HCT116 (cell line): ENCODE data around the gene IL1RAPL1.

Experiments
- EZH2 ChIP-seq: fragments of 200-600 bp; sonication (generic); IDR thresholded peaks from 2 replicates; pipeline ENCODE4 v1.6.1; 2017; ENCODE audit warnings: antibody characterized with exemption, mixed run types
- FOSL1 ChIP-seq: IDR thresholded peaks from 2 replicates; pipeline ENCODE4 v1.6.1; 2012; ENCODE audit warnings: low read depth
- POLR2A ChIP-seq: IDR thresholded peaks from 2 replicates; pipeline ENCODE4 v1.7.0; 2011; ENCODE audit warnings: borderline replicate concordance; ENCODE audit not compliant: insufficient read depth, insufficient read length; ENCODE audit errors: extremely low read depth
- POLR2AphosphoS5 ChIP-seq: IDR thresholded peaks from 2 replicates; pipeline ENCODE4 v1.6.1; 2011; ENCODE audit warnings: mild to moderate bottlenecking, low read depth, low read length, moderate library complexity
- RAD21 ChIP-seq: IDR thresholded peaks from 2 replicates; pipeline ENCODE4 v1.6.1; 2012; ENCODE audit warnings: low read depth, mild to moderate bottlenecking
- TCF7L2 ChIP-seq: IDR thresholded peaks from 2 replicates; pipeline ENCODE4 v1.7.0; 2011; ENCODE audit warnings: borderline replicate concordance, inconsistent platforms; ENCODE audit not compliant: insufficient read depth, insufficient read length; ENCODE audit errors: extremely low read depth
- TF ChIP-seq, protein P1 (sequence below), 3 experiments: fragments of 200-600 bp in 1 of 3; sonication (generic) in 1 of 3; IDR thresholded peaks in 2 of 3; conservative IDR thresholded peaks in 1 of 3; 2 replicates each; pipeline ENCODE4 v1.5.1; 2012 to 2017; ENCODE audit warnings: low read depth in 2 of 3, low read length in 2 of 3, antibody characterized with exemption in 1 of 3, borderline replicate concordance in 1 of 3, control low read depth in 1 of 3, mild to moderate bottlenecking in 1 of 3, mixed read lengths in 1 of 3, mixed run types in 1 of 3, moderate library complexity in 1 of 3; ENCODE audit not compliant: insufficient read depth in 1 of 3
- TF ChIP-seq, protein P2 (sequence below): IDR thresholded peaks from 2 replicates; pipeline ENCODE4 v1.6.1; 2011; ENCODE audit warnings: mild to moderate bottlenecking, low read length, moderate library complexity; ENCODE audit not compliant: insufficient replicate concordance; ENCODE audit errors: extremely low read depth
- TF ChIP-seq, protein P3 (sequence below): IDR thresholded peaks from 2 replicates; pipeline ENCODE4 v1.6.1; 2012
- TF ChIP-seq, protein P4 (sequence below): IDR thresholded peaks from 2 replicates; pipeline ENCODE4 v1.6.1; 2012; ENCODE audit warnings: low read depth

DNA sequence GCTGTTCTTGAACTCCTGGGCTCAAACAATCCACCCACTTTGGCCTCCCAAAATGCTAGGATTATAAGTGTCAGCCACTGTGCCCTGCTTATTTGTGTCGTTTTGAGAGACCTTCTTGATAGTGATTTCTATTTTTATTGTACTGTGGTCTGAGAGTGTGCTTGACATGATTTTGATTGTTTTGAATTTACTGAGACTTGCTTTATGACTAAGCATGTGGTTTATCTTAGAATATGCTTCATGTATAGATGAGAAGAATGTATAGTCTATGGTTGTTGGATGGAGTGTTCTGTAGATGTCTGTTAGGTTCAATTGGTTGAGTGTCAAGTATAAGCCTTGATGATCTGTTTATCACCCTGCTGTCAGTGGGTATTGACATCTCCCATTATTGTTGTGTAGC lies 789.3 kb downstream of the IL1RAPL1 start:
- TF ChIP-seq, protein P1, sequence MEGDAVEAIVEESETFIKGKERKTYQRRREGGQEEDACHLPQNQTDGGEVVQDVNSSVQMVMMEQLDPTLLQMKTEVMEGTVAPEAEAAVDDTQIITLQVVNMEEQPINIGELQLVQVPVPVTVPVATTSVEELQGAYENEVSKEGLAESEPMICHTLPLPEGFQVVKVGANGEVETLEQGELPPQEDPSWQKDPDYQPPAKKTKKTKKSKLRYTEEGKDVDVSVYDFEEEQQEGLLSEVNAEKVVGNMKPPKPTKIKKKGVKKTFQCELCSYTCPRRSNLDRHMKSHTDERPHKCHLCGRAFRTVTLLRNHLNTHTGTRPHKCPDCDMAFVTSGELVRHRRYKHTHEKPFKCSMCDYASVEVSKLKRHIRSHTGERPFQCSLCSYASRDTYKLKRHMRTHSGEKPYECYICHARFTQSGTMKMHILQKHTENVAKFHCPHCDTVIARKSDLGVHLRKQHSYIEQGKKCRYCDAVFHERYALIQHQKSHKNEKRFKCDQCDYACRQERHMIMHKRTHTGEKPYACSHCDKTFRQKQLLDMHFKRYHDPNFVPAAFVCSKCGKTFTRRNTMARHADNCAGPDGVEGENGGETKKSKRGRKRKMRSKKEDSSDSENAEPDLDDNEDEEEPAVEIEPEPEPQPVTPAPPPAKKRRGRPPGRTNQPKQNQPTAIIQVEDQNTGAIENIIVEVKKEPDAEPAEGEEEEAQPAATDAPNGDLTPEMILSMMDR (IDR thresholded peaks at IDR 0.05 in 2 of 3, conservative IDR thresholded peaks at IDR 0.05 in 1 of 3; ENCODE audit: borderline replicate concordance in 1 of 3, insufficient read depth in 1 of 3, low read depth in 2 of 3, low read length in 2 of 3) = no peak
- no peak for TF ChIP-seq POLR2A
- TF ChIP-seq, protein P2, sequence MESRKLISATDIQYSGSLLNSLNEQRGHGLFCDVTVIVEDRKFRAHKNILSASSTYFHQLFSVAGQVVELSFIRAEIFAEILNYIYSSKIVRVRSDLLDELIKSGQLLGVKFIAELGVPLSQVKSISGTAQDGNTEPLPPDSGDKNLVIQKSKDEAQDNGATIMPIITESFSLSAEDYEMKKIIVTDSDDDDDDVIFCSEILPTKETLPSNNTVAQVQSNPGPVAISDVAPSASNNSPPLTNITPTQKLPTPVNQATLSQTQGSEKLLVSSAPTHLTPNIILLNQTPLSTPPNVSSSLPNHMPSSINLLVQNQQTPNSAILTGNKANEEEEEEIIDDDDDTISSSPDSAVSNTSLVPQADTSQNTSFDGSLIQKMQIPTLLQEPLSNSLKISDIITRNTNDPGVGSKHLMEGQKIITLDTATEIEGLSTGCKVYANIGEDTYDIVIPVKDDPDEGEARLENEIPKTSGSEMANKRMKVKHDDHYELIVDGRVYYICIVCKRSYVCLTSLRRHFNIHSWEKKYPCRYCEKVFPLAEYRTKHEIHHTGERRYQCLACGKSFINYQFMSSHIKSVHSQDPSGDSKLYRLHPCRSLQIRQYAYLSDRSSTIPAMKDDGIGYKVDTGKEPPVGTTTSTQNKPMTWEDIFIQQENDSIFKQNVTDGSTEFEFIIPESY = no peak
- TF ChIP-seq, protein P3, sequence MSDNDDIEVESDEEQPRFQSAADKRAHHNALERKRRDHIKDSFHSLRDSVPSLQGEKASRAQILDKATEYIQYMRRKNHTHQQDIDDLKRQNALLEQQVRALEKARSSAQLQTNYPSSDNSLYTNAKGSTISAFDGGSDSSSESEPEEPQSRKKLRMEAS = no peak
- TF ChIP-seq, protein P4, sequence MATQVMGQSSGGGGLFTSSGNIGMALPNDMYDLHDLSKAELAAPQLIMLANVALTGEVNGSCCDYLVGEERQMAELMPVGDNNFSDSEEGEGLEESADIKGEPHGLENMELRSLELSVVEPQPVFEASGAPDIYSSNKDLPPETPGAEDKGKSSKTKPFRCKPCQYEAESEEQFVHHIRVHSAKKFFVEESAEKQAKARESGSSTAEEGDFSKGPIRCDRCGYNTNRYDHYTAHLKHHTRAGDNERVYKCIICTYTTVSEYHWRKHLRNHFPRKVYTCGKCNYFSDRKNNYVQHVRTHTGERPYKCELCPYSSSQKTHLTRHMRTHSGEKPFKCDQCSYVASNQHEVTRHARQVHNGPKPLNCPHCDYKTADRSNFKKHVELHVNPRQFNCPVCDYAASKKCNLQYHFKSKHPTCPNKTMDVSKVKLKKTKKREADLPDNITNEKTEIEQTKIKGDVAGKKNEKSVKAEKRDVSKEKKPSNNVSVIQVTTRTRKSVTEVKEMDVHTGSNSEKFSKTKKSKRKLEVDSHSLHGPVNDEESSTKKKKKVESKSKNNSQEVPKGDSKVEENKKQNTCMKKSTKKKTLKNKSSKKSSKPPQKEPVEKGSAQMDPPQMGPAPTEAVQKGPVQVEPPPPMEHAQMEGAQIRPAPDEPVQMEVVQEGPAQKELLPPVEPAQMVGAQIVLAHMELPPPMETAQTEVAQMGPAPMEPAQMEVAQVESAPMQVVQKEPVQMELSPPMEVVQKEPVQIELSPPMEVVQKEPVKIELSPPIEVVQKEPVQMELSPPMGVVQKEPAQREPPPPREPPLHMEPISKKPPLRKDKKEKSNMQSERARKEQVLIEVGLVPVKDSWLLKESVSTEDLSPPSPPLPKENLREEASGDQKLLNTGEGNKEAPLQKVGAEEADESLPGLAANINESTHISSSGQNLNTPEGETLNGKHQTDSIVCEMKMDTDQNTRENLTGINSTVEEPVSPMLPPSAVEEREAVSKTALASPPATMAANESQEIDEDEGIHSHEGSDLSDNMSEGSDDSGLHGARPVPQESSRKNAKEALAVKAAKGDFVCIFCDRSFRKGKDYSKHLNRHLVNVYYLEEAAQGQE = no peak
- no peak for TF ChIP-seq RAD21
- no peak for TF ChIP-seq EZH2
- no peak for TF ChIP-seq POLR2AphosphoS5
- no peak for TF ChIP-seq FOSL1
- no peak for TF ChIP-seq TCF7L2
